SK-MEL-5 (cell line): ENCODE measurements around the gene TSBP1. TPM values are rescaled to one million over a fixed set of nuclear protein-coding genes. Genes with fewer than 3 reads are reported as not detected.

Experiments
- DNase-seq: peaks from one replicate; pipeline ENCODE4 v3.0.0-alpha.2; 2016; ENCODE audit warnings: low read depth, low spot score
- in situ Hi-C: cut with HindIII; loops from 2 replicates; pipeline ENCODE4 v1.10.0; 2016; ENCODE audit warnings: low sequenced_read_pairs, high pct_unique_total_duplicates, low pct_unique_long_range_greater_than_20kb
- polyA plus RNA-seq, 2 experiments: library from polyadenylated mRNA; depleted of rRNA; stranded (reverse); fragments of >200 nt; gene quantifications; 2 replicates each; pipeline ENCODE4 v1.2.3, GENCODE V29; 2015
- total RNA-seq: library from RNA; depleted of rRNA; stranded (reverse); fragments of >200 nt; shearing (Covaris generic); gene quantifications from 2 replicates; pipeline ENCODE4 v1.2.3, GENCODE V29; 2014; rRNA removed

TSBP1 gene
- total RNA-seq, result not detected in 2 replicates
- polyA plus RNA-seq (2015; cell fraction: cytosol; rRNA removed), result not detected in 2 replicates
- not detected in 2 replicates for polyA plus RNA-seq (2015; cell fraction: nucleus; rRNA removed)

- in situ Hi-C loops, result no loop called here
- DNase-seq, result no peak
Observed at GRCh38 chr6:32371803-32372202, at the start of gene TSBP1. Gene TSBP1 (minus strand): TSS chr6:32371903. CDS start chr6:32371706, 197 bp downstream.

- no peak for DNase-seq
- in situ Hi-C loops, result no loop called here
Observed at GRCh38 chr6:32416036-32416435, 44.3 kb upstream of the TSBP1 start.

- in situ Hi-C loops, result no loop called here
- peak; percentile 78 for DNase-seq
Observed at GRCh38 chr6:32415521-32416019, 43.9 kb upstream of the TSBP1 start.

- in situ Hi-C loops, result no loop called here
- peak; percentile 74 for DNase-seq
Observed at GRCh38 chr6:32413427-32414047, 41.8 kb upstream of the TSBP1 start.

GRCh38 chr6:32411566-32412327 lies 40.0 kb upstream of the TSBP1 start:
- no peak for DNase-seq
- in situ Hi-C loops, result no loop called here

- in situ Hi-C loops, result no loop called here
- DNase-seq, result peak; percentile 50
Observed at GRCh38 chr6:32410906-32411305, 39.2 kb upstream of the TSBP1 start.

- DNase-seq, result no peak
Observed at GRCh38 chr6:32406857-32407256, 35.2 kb upstream of the TSBP1 start, which contains the start of gene BTNL2. Gene BTNL2 (minus strand): TSS chr6:32407181. CDS start chr6:32407123, 58 bp downstream.

GRCh38 chr6:32406197-32406596 lies 34.5 kb upstream of the TSBP1 start:
- in situ Hi-C loops, result no loop called here
- no peak for DNase-seq

More at GRCh38 chr6:32406857-32407256, 35.2 kb upstream of the TSBP1 start, which contains the start of gene BTNL2:
- in situ Hi-C loops, result no loop called here

- DNase-seq, result no peak
- in situ Hi-C loops, result no loop called here
Observed at GRCh38 chr6:32405656-32406055, 34.0 kb upstream of the TSBP1 start.

GRCh38 chr6:32402812-32403211 lies 31.1 kb upstream of the TSBP1 start:
- in situ Hi-C loops, result no loop called here

GRCh38 chr6:32401284-32401963 lies 29.7 kb upstream of the TSBP1 start:
- DNase-seq, result no peak
- in situ Hi-C loops, result no loop called here

More at GRCh38 chr6:32402812-32403211, 31.1 kb upstream of the TSBP1 start:
- no peak for DNase-seq

- no peak for DNase-seq
- in situ Hi-C loops, result no loop called here
Observed at GRCh38 chr6:32397252-32397920, 25.7 kb upstream of the TSBP1 start.

- DNase-seq, result no peak
- in situ Hi-C loops, result no loop called here
Observed at GRCh38 chr6:32396028-32396427, 24.3 kb upstream of the TSBP1 start.

GRCh38 chr6:32393665-32394420 lies 22.1 kb upstream of the TSBP1 start:
- in situ Hi-C loops, result no loop called here
- no peak for DNase-seq

- in situ Hi-C loops, result no loop called here
- DNase-seq, result no peak
Observed at GRCh38 chr6:32391505-32391904, 19.8 kb upstream of the TSBP1 start.

GRCh38 chr6:32387589-32388340 lies 16.1 kb upstream of the TSBP1 start:
- no peak for DNase-seq
- in situ Hi-C loops, result no loop called here
